NCI-H187 treated with DMSO at 0.1 percent for 48 hours (cell line): Measurements from ENCODE around the gene CLDN6.
A peak's percentile ranks its signal among the peaks of the same experiment; 100 is the strongest.

Source experiments
- DNase-seq: peaks from one replicate; lab custom pipeline; 2025; lab: John Stamatoyannopoulos, UW

The CLDN6 gene

GRCh38 chr16:2970563-2970962, 47.4 kb downstream of the CLDN6 start:
- no peak for DNase-seq

DNA sequence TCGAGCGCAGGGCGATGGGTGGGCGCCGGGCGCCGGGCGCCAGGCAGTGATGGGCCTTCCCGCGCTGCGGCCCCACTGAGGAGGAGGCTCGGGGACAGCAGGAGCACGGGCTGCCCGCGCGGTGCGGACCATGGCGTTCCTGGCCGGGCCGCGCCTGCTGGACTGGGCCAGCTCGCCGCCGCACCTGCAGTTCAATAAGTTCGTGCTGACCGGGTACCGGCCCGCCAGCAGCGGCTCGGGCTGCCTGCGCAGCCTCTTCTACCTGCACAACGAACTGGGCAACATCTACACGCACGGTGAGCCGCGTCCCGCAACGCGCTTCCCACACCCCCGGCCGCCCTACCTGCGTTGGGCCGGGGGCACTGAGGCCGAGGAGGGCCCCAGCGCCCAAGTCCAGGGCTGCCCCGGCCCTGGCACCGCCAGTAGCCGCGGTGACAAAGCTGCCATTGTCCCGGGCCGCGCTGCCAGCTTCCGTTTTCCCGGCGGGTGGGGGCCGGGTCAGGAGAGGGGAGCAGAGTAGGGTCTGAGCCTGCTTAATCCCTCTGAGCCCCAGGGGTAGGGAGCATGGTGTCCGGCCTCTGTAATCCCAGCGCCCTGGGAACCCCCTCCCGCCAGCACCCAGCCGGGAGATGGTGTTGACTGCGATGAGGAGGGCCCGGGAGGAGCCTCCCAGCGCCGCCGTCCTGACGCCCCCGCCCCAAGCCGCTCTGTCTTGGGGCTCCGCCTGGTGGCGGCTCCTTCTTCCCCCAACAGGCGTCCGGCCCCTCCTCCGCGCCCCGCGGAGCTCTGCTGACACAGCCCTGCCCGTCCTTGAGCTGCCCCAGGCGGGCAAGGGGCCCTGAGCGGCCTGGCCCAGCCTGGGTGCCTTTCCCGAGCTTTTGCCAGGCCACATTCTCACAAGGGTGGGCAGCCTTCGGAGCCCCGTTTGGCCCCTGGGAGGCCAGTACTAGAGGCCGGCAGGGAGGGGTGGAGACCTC, 48.1 kb downstream of the CLDN6 start:
- DNase-seq, result no peak

DNA sequence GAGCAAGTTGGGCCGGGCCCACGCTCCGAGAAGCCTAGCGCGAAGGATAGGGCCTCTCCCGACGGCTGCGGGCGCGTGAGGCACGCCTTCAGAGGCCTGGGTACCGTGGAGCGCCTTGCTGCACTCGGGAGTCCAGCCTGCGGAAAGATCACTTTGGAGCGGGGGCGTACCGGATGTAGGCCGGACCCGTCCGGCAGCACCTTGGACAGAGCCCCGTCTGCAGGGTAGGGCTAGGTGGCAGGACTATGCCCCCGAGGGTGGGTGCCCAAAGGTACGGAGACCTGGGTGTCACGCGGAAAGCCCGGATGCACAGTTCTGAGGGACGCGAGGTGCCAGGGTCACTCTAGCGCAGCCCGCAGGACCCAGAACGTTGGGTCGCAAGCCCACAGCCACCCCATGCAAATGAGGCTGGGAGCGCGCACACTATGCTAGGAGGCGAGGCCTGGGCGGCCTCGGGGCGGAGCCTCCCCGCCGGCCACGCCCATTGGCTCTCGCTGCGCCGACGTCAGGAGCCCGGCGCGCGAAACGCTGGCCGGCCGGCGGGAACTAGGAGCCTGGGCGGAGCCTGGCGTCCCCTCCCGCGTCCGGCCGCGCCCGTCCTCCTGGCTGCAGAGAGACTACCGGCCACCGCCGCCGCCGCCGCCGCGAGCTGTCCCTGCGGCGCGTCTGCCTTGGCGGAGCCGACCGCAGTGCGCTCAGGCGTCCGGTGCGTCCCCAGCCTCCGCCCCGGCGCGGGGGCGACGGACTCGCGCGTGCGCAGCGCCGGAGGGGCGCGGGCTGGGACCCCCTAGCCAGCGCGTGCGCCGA, 49.0 kb downstream of the CLDN6 start, which contains the start of gene PAQR4:
Gene PAQR4 (plus strand): TSS at position 611 of the 807 bp plus-strand sequence. CDS start 327 bp downstream, outside the sequence.
- DNase-seq, result peak; percentile 69

- DNase-seq, result no peak
Observed at GRCh38 chr16:2968368-2968737, 49.6 kb downstream of the CLDN6 start.

- DNase-seq, result no peak
Observed at GRCh38 chr16:2967721-2968161, 50.2 kb downstream of the CLDN6 start.

- DNase-seq, result no peak
Observed at GRCh38 chr16:2967211-2967631, 50.8 kb downstream of the CLDN6 start.

- DNase-seq, result no peak
Observed at GRCh38 chr16:2966808-2967191, 51.2 kb downstream of the CLDN6 start.

GRCh38 chr16:2966043-2966807, 51.8 kb downstream of the CLDN6 start:
- no peak for DNase-seq
